Raji (cell line): Measurements from ENCODE around the gene ARHGAP12.

Experiments
- POLR2A ChIP-seq: IDR thresholded peaks from 2 replicates; pipeline ENCODE4 v1.6.1; 2011; ENCODE audit warnings: low read depth, low read length, control low read depth; ENCODE audit not compliant: insufficient read depth

Gene ARHGAP12

GRCh38 chr10:31878486-31878885 lies 50.1 kb downstream of the ARHGAP12 start:
- no peak for TF ChIP-seq POLR2A

- TF ChIP-seq POLR2A: no peak
Observed at GRCh38 chr10:31876652-31877352, 51.8 kb downstream of the ARHGAP12 start.

DNA sequence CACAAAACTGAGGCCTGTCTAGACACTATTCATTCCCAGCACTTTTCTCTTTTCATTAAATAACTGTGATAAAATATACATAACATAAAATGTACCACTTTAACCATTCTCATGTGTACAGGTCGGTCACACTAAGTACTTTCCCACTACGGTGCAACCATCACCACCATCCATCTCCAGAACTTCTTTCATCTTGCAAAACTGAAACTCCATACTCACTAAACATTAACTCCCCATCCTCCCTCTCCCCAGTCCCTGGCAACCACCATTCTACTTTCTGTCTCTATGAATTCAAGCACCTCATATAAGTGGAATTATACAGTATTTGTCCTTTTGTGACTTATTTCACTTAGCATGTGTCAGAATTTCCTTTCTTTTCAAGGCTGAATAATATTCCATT lies 53.0 kb downstream of the ARHGAP12 start:
- no peak for TF ChIP-seq POLR2A

GRCh38 chr10:31873724-31874123 lies 54.9 kb downstream of the ARHGAP12 start:
- no peak for TF ChIP-seq POLR2A

DNA sequence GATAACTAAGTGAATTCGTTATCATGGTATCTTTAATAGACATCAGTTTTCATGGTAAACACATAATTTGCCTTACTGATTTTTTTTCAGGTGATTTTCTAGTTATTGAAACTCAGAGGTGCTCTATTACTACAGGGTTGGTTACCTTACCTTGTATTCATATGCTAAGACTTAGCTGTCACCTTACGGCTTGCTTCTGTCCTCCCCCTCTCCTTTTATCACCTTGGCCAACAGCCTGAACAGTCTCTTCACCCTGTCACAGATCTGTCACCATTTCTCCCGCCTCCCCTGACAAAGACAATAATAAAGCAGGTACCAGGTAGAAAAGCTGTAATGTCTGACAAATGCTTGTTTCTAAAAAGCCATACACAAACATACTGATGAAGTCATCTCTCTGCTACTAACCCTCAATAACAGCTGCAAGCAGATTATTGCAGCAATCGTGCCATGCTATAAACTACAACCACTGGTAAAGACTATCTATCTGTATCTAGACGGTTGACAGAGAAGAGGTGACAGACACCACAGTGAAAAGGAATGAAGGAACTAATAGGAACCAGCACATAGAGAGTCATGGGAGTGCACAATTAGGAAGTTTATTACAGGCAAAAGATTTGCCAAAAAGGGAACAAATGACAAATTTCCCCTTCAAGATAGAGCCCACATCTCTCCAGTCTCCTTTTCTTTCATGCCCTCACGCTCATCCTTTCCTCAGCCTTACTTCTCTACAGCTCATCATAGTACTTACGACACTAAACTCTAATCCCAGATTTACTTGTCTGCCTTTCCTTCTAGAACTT lies 57.2 kb downstream of the ARHGAP12 start:
- no peak for TF ChIP-seq POLR2A

DNA sequence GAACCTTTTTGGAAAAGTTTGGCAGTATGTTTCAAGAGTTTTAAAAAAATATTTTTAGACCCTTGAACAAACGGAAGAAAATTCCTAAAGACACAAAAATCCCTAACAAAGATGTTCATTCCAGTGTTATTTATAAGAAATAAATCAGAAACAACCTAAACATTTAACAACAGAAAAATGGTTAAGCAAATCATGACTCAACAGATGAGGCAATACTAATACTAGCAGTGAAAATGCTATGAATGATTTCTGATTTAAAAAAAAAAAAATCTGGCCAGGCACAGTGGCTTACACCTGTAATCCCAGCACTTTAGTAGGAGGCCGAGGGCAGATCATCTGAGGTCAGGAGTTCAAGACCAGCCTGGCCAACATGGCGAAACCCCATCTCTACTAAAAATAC lies 61.0 kb downstream of the ARHGAP12 start:
- no peak for TF ChIP-seq POLR2A

- TF ChIP-seq POLR2A: no peak
Observed at GRCh38 chr10:31866118-31866670, 62.4 kb downstream of the ARHGAP12 start.

DNA sequence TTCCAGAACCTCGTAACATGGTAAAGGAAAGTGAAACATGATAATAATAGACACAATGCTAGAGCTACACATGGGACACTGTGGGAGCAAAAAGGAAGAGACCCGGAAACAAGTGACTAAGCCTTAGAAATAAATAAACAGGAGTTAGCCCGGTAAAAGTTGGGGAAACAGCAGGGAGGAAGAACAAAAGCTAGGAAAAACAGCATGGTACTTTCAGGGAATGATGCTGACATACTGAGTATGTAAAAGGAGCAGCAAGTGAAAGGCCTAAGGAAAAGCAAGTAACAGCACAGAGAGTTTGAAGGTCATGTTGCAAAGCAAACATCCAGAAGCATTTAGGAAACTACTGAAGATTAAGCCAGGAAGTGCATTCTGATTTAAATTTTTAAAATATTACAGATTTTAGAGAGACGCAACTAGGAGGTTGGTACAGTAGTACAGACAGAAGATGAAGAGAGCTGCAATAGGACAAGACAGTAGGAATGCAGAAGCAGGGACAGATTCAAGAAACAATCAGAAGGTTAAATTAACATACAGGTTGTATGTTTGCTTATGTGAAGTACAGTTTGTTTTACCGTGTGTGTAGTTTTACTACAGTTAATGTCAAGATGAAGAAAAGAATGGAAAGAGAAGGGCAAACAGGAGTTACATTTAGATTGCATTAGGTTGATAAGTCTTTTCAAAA lies 63.7 kb downstream of the ARHGAP12 start:
- no peak for TF ChIP-seq POLR2A

GRCh38 chr10:31855033-31855432 lies 73.6 kb downstream of the ARHGAP12 start:
- no peak for TF ChIP-seq POLR2A

DNA sequence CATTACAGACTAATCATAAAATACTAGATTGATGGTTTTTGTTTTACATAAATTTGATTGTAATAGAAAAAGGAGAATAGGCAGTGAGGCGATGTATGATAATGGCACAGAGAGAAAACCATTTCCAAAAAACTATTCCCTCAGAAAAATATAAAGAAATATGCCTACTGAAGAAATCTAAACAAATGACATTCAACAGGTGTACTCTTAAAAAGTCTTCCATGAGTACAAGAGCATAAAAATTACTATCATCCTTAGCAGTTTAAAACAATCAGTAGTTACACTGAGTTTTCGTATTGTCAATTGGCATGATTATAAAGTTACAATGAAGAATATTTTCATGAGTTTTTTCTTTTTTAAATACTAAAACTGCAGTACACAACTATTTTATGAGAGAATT lies 75.0 kb downstream of the ARHGAP12 start:
- no peak for TF ChIP-seq POLR2A

DNA sequence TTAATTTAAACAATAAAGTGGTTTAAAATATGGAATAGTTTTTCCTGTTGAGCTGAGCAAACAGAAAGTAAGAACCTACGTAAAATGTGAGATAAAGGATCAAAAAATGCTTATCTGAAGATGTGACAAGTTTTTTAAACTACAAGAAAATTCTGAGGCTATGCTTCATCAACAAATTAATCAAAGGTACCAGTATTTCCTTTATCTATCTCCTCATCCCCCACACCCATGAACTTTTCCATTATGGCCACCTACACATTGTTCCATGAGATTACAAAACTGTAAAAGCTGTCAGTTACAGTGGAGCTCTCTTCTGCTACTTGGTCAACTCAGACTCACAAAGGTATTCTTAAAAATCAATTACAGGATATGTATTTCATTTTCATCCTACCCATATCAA lies 77.4 kb downstream of the ARHGAP12 start:
- no peak for TF ChIP-seq POLR2A

- no peak for TF ChIP-seq POLR2A
Observed at GRCh38 chr10:31847515-31847914, 81.1 kb downstream of the ARHGAP12 start.

DNA sequence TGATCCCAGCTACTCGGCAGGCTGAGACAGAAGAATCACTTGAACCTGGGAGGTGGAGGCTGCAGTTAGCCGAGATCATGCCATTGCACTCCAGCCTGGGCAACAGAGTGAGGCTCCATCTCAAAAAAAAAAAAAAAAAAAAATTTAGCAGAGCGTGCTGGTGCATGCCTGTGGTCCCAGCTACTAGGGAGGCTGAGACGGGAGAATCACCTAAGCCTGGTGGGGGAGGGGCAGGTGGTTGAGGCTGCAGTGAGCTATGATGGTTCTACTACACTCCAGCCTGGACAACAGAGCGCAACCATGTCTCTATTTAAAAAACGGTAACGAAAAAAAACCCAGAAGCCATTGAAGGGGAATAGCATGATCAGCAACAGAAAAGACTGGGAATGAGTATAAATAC lies 89.9 kb downstream of the ARHGAP12 start:
- TF ChIP-seq POLR2A: no peak

- TF ChIP-seq POLR2A: no peak
Observed at GRCh38 chr10:31838065-31838464, 90.6 kb downstream of the ARHGAP12 start.

GRCh38 chr10:31836569-31837406 lies 91.8 kb downstream of the ARHGAP12 start:
- no peak for TF ChIP-seq POLR2A

DNA sequence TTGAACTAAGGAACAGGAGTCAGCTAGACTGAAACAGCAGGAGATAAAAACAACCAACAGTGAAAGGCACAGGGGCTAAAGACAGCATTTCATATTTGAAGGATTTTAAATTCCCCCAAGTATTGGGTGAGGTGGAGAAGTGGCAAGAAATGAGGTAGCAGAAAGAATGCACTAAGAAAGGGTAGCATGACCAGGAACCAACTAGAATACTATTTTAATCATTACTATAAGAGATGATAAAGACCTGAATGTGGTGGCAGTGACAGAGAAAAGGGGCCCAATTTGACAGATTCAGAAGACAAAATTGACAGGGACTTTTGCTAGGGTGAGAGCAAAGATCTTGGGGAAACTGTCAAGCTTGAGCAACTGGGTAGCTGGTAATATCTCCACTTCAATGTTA lies 94.9 kb downstream of the ARHGAP12 start:
- no peak for TF ChIP-seq POLR2A
